HS-27A (cell line): ENCODE data around the gene RAD51B.

Experiments used
- DNase-seq: peaks from one replicate; pipeline ENCODE4 v3.0.0-alpha.2; 2012; ENCODE audit warnings: low read depth, missing footprints

The RAD51B gene

GRCh38 chr14:68386950-68387779 lies 567.6 kb downstream of the RAD51B start:
- DNase-seq = no peak

- no peak for DNase-seq
Observed at GRCh38 chr14:68389943-68390342, 570.4 kb downstream of the RAD51B start.

- no peak for DNase-seq
Observed at GRCh38 chr14:68390741-68391140, 571.2 kb downstream of the RAD51B start.

- DNase-seq = no peak
Observed at GRCh38 chr14:68391311-68392014, 571.9 kb downstream of the RAD51B start.

- no peak for DNase-seq
Observed at GRCh38 chr14:68392393-68393141, 573.0 kb downstream of the RAD51B start.

- DNase-seq = no peak
Observed at GRCh38 chr14:68393259-68393658, 573.7 kb downstream of the RAD51B start.

GRCh38 chr14:68394118-68394763 lies 574.7 kb downstream of the RAD51B start:
- no peak for DNase-seq

- DNase-seq = no peak
Observed at GRCh38 chr14:68394764-68395143, 575.2 kb downstream of the RAD51B start.

GRCh38 chr14:68395604-68396003 lies 576.0 kb downstream of the RAD51B start:
- DNase-seq = no peak

- no peak for DNase-seq
Observed at GRCh38 chr14:68396461-68396860, 576.9 kb downstream of the RAD51B start.

GRCh38 chr14:68397371-68397811 lies 577.8 kb downstream of the RAD51B start:
- no peak for DNase-seq

GRCh38 chr14:68397822-68398221 lies 578.2 kb downstream of the RAD51B start:
- DNase-seq = no peak

- no peak for DNase-seq
Observed at GRCh38 chr14:68398370-68398769, 578.8 kb downstream of the RAD51B start.

GRCh38 chr14:68399971-68400370 lies 580.4 kb downstream of the RAD51B start:
- DNase-seq = no peak

GRCh38 chr14:68401317-68401716 lies 581.7 kb downstream of the RAD51B start:
- no peak for DNase-seq

- DNase-seq = no peak
Observed at GRCh38 chr14:68401855-68402254, 582.3 kb downstream of the RAD51B start.

- no peak for DNase-seq
Observed at GRCh38 chr14:68402525-68403101, 583.0 kb downstream of the RAD51B start.

GRCh38 chr14:68403191-68404145 lies 583.9 kb downstream of the RAD51B start:
- DNase-seq = no peak

- no peak for DNase-seq
Observed at GRCh38 chr14:68404146-68404527, 584.6 kb downstream of the RAD51B start.

GRCh38 chr14:68404652-68405183 lies 585.1 kb downstream of the RAD51B start:
- DNase-seq = no peak
